H7 (cell line): ENCODE data around the gene NFIC. TPM values are rescaled to one million over a fixed set of nuclear protein-coding genes. Genes with fewer than 3 reads are reported as not detected.
"Not testable (repeated sequence)": the region's sequence is repeated elsewhere in the genome, so short reads cannot be mapped to it uniquely, and the experiment has no call there.

ENCODE experiments used
- DNase-seq: peaks from one replicate; pipeline ENCODE4 v3.0.0; 2012
- H3K27me3 ChIP-seq: 2 replicates; pipeline ENCODE4 v1.6.0; 2011; ENCODE audit warnings: mild to moderate bottlenecking, low read length; ENCODE audit not compliant: control insufficient read depth, insufficient read depth
- H3K36me3 ChIP-seq: replicated peaks from 2 replicates; pipeline ENCODE4 v1.5.1; 2011; ENCODE audit warnings: low read length; ENCODE audit not compliant: control insufficient read depth, insufficient read depth
- H3K4me3 ChIP-seq: 2 replicates; pipeline ENCODE4 v1.5.1; 2011; ENCODE audit warnings: low read depth, mild to moderate bottlenecking, control low read depth, low read length, moderate library complexity; ENCODE audit not compliant: insufficient read depth
- total RNA-seq: library from RNA; depleted of rRNA; stranded (reverse); fragments of >200 nt; shearing (Covaris generic); gene quantifications from 2 replicates; pipeline ENCODE4 v1.2.3, GENCODE V29; 2014; rRNA removed

The NFIC gene
- 1.7 and 2.2 TPM in 2 replicates for total RNA-seq

GRCh38 chr19:3365836-3366752 lies at the start of gene NFIC:
Gene NFIC (plus strand): TSS chr19:3366583. CDS start chr19:3366637, 54 bp downstream.
- DNase-seq = peak; percentile 90
- Histone ChIP-seq H3K36me3 (no peaks in the 10 kb centered on the region), H3K4me3 (peak within 1 kb of the TSS; percentile 44), H3K27me3 (peaks cover 98% of the 10 kb centered on the region)

- Histone ChIP-seq H3K27me3 (peaks cover 4% of the 10 kb centered on the region; the same call in 1 of the 2 replicates), H3K4me3 (no peak overlapping the region), H3K36me3 (no peaks in the 10 kb centered on the region)
- DNase-seq = peak; percentile 21
Observed at GRCh38 chr19:3316659-3317207, 49.6 kb upstream of the NFIC start.

GRCh38 chr19:3319643-3320353 lies 46.6 kb upstream of the NFIC start:
- Histone ChIP-seq H3K27me3 (peaks cover 4% of the 10 kb centered on the region), H3K4me3 (no peak overlapping the region), H3K36me3 (no peaks in the 10 kb centered on the region)
- peak; percentile 21 for DNase-seq

GRCh38 chr19:3320354-3320670 lies 46.1 kb upstream of the NFIC start:
- Histone ChIP-seq H3K27me3 (peaks cover 4% of the 10 kb centered on the region), H3K36me3 (no peaks in the 10 kb centered on the region), H3K4me3 (no peak overlapping the region)
- peak; percentile 51 for DNase-seq

- Histone ChIP-seq H3K27me3 (peaks cover 4% of the 10 kb centered on the region), H3K4me3 (no peak overlapping the region), H3K36me3 (no peaks in the 10 kb centered on the region)
- DNase-seq = no peak
Observed at GRCh38 chr19:3320853-3321252, 45.5 kb upstream of the NFIC start.

- no peak overlapping the region for H3K4me3 ChIP-seq
- H3K36me3 ChIP-seq = no peaks in the 10 kb centered on the region
- H3K27me3 ChIP-seq = peaks cover 4% of the 10 kb centered on the region
- peak; percentile 28 for DNase-seq
Observed at GRCh38 chr19:3321696-3322095, 44.7 kb upstream of the NFIC start.

- Histone ChIP-seq H3K36me3 (no peaks in the 10 kb centered on the region), H3K4me3 (no peak overlapping the region), H3K27me3 (peaks cover 4% of the 10 kb centered on the region)
- no peak for DNase-seq
Observed at GRCh38 chr19:3322199-3322978, 44.0 kb upstream of the NFIC start.

GRCh38 chr19:3323026-3323425 lies 43.4 kb upstream of the NFIC start:
- DNase-seq = no peak
- H3K36me3 ChIP-seq = no peaks in the 10 kb centered on the region
- no peak overlapping the region for H3K4me3 ChIP-seq
- H3K27me3 ChIP-seq = peaks cover 4% of the 10 kb centered on the region

GRCh38 chr19:3323658-3324057 lies 42.7 kb upstream of the NFIC start:
- no peak for DNase-seq
- no peaks in the 10 kb centered on the region for H3K36me3 ChIP-seq
- H3K27me3 ChIP-seq = peaks cover 4% of the 10 kb centered on the region
- no peak overlapping the region for H3K4me3 ChIP-seq

GRCh38 chr19:3324405-3324856 lies 42.0 kb upstream of the NFIC start:
- H3K27me3 ChIP-seq = peaks cover 4% of the 10 kb centered on the region
- peak; percentile 88 for DNase-seq
- no peaks in the 10 kb centered on the region for H3K36me3 ChIP-seq
- H3K4me3 ChIP-seq = no peak overlapping the region

GRCh38 chr19:3325451-3325850 lies 40.9 kb upstream of the NFIC start:
- H3K4me3 ChIP-seq = no peak overlapping the region
- H3K27me3 ChIP-seq = peaks cover 4% of the 10 kb centered on the region
- H3K36me3 ChIP-seq = no peaks in the 10 kb centered on the region
- DNase-seq = no peak

- Histone ChIP-seq H3K4me3 (no peak overlapping the region), H3K36me3 (no peaks in the 10 kb centered on the region), H3K27me3 (no peaks in the 10 kb centered on the region; the same call in 1 of the 2 replicates)
- no peak for DNase-seq
Observed at GRCh38 chr19:3328743-3329142, 37.6 kb upstream of the NFIC start.

- DNase-seq = no peak
- no peaks in the 10 kb centered on the region; the same call in 1 of the 2 replicates for H3K27me3 ChIP-seq
- H3K36me3 ChIP-seq = no peaks in the 10 kb centered on the region
- no peak overlapping the region for H3K4me3 ChIP-seq
Observed at GRCh38 chr19:3330047-3330446, 36.3 kb upstream of the NFIC start.

- H3K4me3 ChIP-seq, H3K27me3 ChIP-seq, DNase-seq, H3K36me3 ChIP-seq: not testable (repeated sequence)
Observed at GRCh38 chr19:3332232-3332631, 34.2 kb upstream of the NFIC start.
